ENCODE results near the gene NUFIP1. TPM values are rescaled to one million over a fixed set of nuclear protein-coding genes. Genes with fewer than 3 reads are reported as not detected.
A peak's percentile ranks its signal among the peaks of the same experiment; 100 is the strongest.
"Not testable (repeated sequence)": the region's sequence is repeated elsewhere in the genome, so short reads cannot be mapped to it uniquely, and the experiment has no call there.

The NUFIP1 gene
- total RNA-seq, 1 donor from 2014 or later, result 4.2 TPM

- no peaks in the 10 kb centered on the region for H3K4me1 ChIP-seq
- TF ChIP-seq CTCF (IDR thresholded peaks at IDR 0.05), result no peak
- H3K36me3 ChIP-seq, result no peaks in the 10 kb centered on the region
- intact Hi-C loops (cut with DNase I), result no loop called here
- H3K27me3 ChIP-seq, result no peaks in the 10 kb centered on the region
- ATAC-seq (no peak), DNase-seq (no peak)
- no peak overlapping the region for H3K4me3 ChIP-seq
- H3K9me3 ChIP-seq, result no peaks in the 10 kb centered on the region
- no peak overlapping the region for H3K27ac ChIP-seq
Measured at GRCh38 chr13:44954224-44954623, 35.0 kb downstream of the NUFIP1 start.

- Histone ChIP-seq H3K4me3 (no peak overlapping the region), H3K36me3 (no peaks in the 10 kb centered on the region), H3K9me3 (no peaks in the 10 kb centered on the region), H3K27ac (no peak overlapping the region), H3K4me1 (no peaks in the 10 kb centered on the region), H3K27me3 (no peaks in the 10 kb centered on the region)
- intact Hi-C loops (cut with DNase I), result no loop called here
- no peak for TF ChIP-seq CTCF (IDR thresholded peaks at IDR 0.05)
- DNase-seq (no peak), ATAC-seq (no peak)
Measured at GRCh38 chr13:44952671-44953070, 36.6 kb downstream of the NUFIP1 start.

- DNase-seq, result no peak
Measured at GRCh38 chr13:44951184-44951583, 38.1 kb downstream of the NUFIP1 start.

GRCh38 chr13:44943411-44943810, 45.9 kb downstream of the NUFIP1 start:
- intact Hi-C loops (cut with DNase I); H3K4me3 ChIP-seq; H3K9me3 ChIP-seq; H3K4me1 ChIP-seq; H3K36me3 ChIP-seq; ATAC-seq; H3K27me3 ChIP-seq; DNase-seq: not testable (repeated sequence)
- H3K27ac ChIP-seq, result peak overlapping the region; percentile 8

More at GRCh38 chr13:44951184-44951583, 38.1 kb downstream of the NUFIP1 start:
- H3K4me3 ChIP-seq, result no peak overlapping the region
- no peak for TF ChIP-seq CTCF (IDR thresholded peaks at IDR 0.05)
- H3K36me3 ChIP-seq, result no peaks in the 10 kb centered on the region
- no peak overlapping the region for H3K27ac ChIP-seq
- no peaks in the 10 kb centered on the region for H3K9me3 ChIP-seq
- no peaks in the 10 kb centered on the region for H3K4me1 ChIP-seq
- no peaks in the 10 kb centered on the region for H3K27me3 ChIP-seq
- ATAC-seq, result no peak
- intact Hi-C loops (cut with DNase I), result no loop called here

GRCh38 chr13:44938854-44939253, 50.4 kb downstream of the NUFIP1 start:
- no peak for DNase-seq
- no peaks in the 10 kb centered on the region for H3K27me3 ChIP-seq
- no peak for ATAC-seq
- peaks cover 10% of the 10 kb centered on the region for H3K4me1 ChIP-seq
- no peak for TF ChIP-seq CTCF (IDR thresholded peaks at IDR 0.05)
- no peak overlapping the region for H3K27ac ChIP-seq
- intact Hi-C loops (cut with DNase I), result no loop called here
- no peaks in the 10 kb centered on the region for H3K9me3 ChIP-seq
- H3K36me3 ChIP-seq, result peaks cover 5% of the 10 kb centered on the region
- H3K4me3 ChIP-seq, result no peak overlapping the region

- no peak for DNase-seq
- Histone ChIP-seq H3K27ac (no peak overlapping the region), H3K4me3 (no peak overlapping the region), H3K4me1 (peaks cover 11% of the 10 kb centered on the region), H3K27me3 (no peaks in the 10 kb centered on the region), H3K9me3 (no peaks in the 10 kb centered on the region), H3K36me3 (peaks cover 4% of the 10 kb centered on the region)
- intact Hi-C loops (cut with DNase I), result no loop called here
- no peak for ATAC-seq
- TF ChIP-seq CTCF (IDR thresholded peaks at IDR 0.05), result no peak
Measured at GRCh38 chr13:44936246-44936645, 53.0 kb downstream of the NUFIP1 start.
